ENCODE data around the gene SF3B2.

Gene SF3B2

GRCh38 chr11:66006134-66006890 is 45.9 kb upstream of the SF3B2 start:
- Histone ChIP-seq H3K27ac (ENCODE audit: low read length) (no peak overlapping the region), H4K20me1 (ENCODE audit: insufficient read depth, low read length) (no peaks in the 10 kb centered on the region), H3K4me1 (ENCODE audit: low read length) (peaks cover 6% of the 10 kb centered on the region), H2AFZ (ENCODE audit: low read depth, low read length) (no peak overlapping the region), H3K4me2 (ENCODE audit: low read length) (no peak overlapping the region), H3K79me2 (ENCODE audit: low read length) (peaks cover 26% of the 10 kb centered on the region), H3K27me3 (ENCODE audit: low read depth, low read length) (no peaks in the 10 kb centered on the region), H3K36me3 (replicated peaks; ENCODE audit: low read depth, low read length) (peaks cover 19% of the 10 kb centered on the region), H3K9ac (ENCODE audit: low read length) (no peak overlapping the region), H3K4me3 (ENCODE audit: low read length) (no peak overlapping the region), H3K9me3 (ENCODE audit: insufficient read depth, low read length) (no peaks in the 10 kb centered on the region)
- TF ChIP-seq EZH2phosphoT487 (IDR thresholded peaks at IDR 0.05; ENCODE audit: low read depth) = no peak

GRCh38 chr11:66006891-66007176 is 45.3 kb upstream of the SF3B2 start:
- peaks cover 21% of the 10 kb centered on the region for H3K79me2 ChIP-seq (ENCODE audit: low read length)
- TF ChIP-seq EZH2phosphoT487 (IDR thresholded peaks at IDR 0.05; ENCODE audit: low read depth) = no peak
- TF ChIP-seq, protein P1, sequence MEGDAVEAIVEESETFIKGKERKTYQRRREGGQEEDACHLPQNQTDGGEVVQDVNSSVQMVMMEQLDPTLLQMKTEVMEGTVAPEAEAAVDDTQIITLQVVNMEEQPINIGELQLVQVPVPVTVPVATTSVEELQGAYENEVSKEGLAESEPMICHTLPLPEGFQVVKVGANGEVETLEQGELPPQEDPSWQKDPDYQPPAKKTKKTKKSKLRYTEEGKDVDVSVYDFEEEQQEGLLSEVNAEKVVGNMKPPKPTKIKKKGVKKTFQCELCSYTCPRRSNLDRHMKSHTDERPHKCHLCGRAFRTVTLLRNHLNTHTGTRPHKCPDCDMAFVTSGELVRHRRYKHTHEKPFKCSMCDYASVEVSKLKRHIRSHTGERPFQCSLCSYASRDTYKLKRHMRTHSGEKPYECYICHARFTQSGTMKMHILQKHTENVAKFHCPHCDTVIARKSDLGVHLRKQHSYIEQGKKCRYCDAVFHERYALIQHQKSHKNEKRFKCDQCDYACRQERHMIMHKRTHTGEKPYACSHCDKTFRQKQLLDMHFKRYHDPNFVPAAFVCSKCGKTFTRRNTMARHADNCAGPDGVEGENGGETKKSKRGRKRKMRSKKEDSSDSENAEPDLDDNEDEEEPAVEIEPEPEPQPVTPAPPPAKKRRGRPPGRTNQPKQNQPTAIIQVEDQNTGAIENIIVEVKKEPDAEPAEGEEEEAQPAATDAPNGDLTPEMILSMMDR (IDR thresholded peaks at IDR 0.05; ENCODE audit: low read depth, low read length) = no peak
- peaks cover 6% of the 10 kb centered on the region for H3K4me1 ChIP-seq (ENCODE audit: low read length)
- H3K4me3 ChIP-seq (ENCODE audit: low read length) = no peak overlapping the region
- no peak overlapping the region for H3K4me2 ChIP-seq (ENCODE audit: low read length)
- H3K9ac ChIP-seq (ENCODE audit: low read length) = no peak overlapping the region
- no peaks in the 10 kb centered on the region for H4K20me1 ChIP-seq (ENCODE audit: insufficient read depth, low read length)
- peaks cover 19% of the 10 kb centered on the region for H3K36me3 ChIP-seq (replicated peaks; ENCODE audit: low read depth, low read length)
- no peak overlapping the region for H3K27ac ChIP-seq (ENCODE audit: low read length)
- H3K9me3 ChIP-seq (ENCODE audit: insufficient read depth, low read length) = no peaks in the 10 kb centered on the region
- no peaks in the 10 kb centered on the region for H3K27me3 ChIP-seq (ENCODE audit: low read depth, low read length)
- no peak overlapping the region for H2AFZ ChIP-seq (ENCODE audit: low read depth, low read length)

DNA sequence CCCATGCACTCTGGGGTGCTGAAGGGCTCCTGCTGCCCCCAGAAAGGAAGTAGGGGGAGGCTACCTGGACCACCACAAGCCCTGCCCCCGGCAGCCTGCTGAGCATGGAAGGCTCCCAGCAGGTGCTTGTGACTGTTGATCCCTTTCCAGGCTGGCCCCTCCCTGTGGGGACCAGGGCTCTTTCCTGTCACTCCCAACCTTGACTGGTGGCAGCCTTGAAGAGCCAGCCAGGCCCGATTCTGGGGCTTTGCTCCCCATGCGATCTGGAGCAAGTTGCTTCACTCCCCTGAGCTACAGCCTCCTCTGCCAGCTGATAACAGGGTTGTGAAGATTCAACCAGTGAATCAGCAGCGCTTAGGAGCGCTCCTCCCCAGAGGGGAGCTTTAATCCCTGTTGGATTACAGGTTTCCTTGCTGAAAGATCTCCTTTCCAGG is 44.9 kb upstream of the SF3B2 start:
- TF ChIP-seq, protein P1 (IDR thresholded peaks at IDR 0.05; ENCODE audit: low read depth, low read length) = no peak
- no peak for TF ChIP-seq EZH2phosphoT487 (IDR thresholded peaks at IDR 0.05; ENCODE audit: low read depth)
- H3K4me1 ChIP-seq (ENCODE audit: low read length) = peaks cover 6% of the 10 kb centered on the region
- no peak overlapping the region for H3K27ac ChIP-seq (ENCODE audit: low read length)
- no peak overlapping the region for H3K4me3 ChIP-seq (ENCODE audit: low read length)
- H3K27me3 ChIP-seq (ENCODE audit: low read depth, low read length) = no peaks in the 10 kb centered on the region
- peaks cover 19% of the 10 kb centered on the region for H3K79me2 ChIP-seq (ENCODE audit: low read length)
- no peak overlapping the region for H3K9ac ChIP-seq (ENCODE audit: low read length)
- H2AFZ ChIP-seq (ENCODE audit: low read depth, low read length) = no peak overlapping the region
- no peak overlapping the region for H3K4me2 ChIP-seq (ENCODE audit: low read length)
- H3K36me3 ChIP-seq (replicated peaks; ENCODE audit: low read depth, low read length) = peaks cover 19% of the 10 kb centered on the region
- H3K9me3 ChIP-seq (ENCODE audit: insufficient read depth, low read length) = no peaks in the 10 kb centered on the region
- H4K20me1 ChIP-seq (ENCODE audit: insufficient read depth, low read length) = no peaks in the 10 kb centered on the region

DNA sequence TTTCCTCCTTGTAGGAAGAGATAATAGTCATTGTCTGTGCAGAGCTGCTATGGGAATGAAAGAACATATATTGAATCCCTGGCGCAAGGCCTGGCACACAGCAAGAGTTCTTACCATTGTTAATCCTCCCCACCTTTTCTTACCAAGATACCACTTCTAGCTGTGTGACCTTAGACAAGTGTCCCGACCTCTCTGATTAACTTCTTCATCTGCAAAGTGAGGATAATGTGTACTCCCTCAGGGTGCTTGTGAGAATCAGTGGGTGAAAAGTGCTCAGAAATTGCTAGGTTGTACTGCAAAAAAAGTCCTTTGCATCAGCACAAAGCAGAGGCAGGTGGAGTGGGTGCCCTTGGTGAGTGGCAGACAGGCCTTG is 44.1 kb upstream of the SF3B2 start:
- Histone ChIP-seq H3K9me3 (ENCODE audit: insufficient read depth, low read length) (no peaks in the 10 kb centered on the region), H3K79me2 (ENCODE audit: low read length) (peaks cover 14% of the 10 kb centered on the region), H3K4me2 (ENCODE audit: low read length) (no peak overlapping the region), H3K4me1 (ENCODE audit: low read length) (peaks cover 5% of the 10 kb centered on the region), H2AFZ (ENCODE audit: low read depth, low read length) (no peak overlapping the region), H3K9ac (ENCODE audit: low read length) (no peak overlapping the region), H4K20me1 (ENCODE audit: insufficient read depth, low read length) (no peaks in the 10 kb centered on the region), H3K4me3 (ENCODE audit: low read length) (no peak overlapping the region), H3K36me3 (replicated peaks; ENCODE audit: low read depth, low read length) (peaks cover 19% of the 10 kb centered on the region), H3K27ac (ENCODE audit: low read length) (no peak overlapping the region), H3K27me3 (ENCODE audit: low read depth, low read length) (no peaks in the 10 kb centered on the region)
- TF ChIP-seq, protein P1 (IDR thresholded peaks at IDR 0.05; ENCODE audit: low read depth, low read length) = no peak
- TF ChIP-seq EZH2phosphoT487 (IDR thresholded peaks at IDR 0.05; ENCODE audit: low read depth) = no peak
